ENCODE data around the gene USP36.

DNA sequence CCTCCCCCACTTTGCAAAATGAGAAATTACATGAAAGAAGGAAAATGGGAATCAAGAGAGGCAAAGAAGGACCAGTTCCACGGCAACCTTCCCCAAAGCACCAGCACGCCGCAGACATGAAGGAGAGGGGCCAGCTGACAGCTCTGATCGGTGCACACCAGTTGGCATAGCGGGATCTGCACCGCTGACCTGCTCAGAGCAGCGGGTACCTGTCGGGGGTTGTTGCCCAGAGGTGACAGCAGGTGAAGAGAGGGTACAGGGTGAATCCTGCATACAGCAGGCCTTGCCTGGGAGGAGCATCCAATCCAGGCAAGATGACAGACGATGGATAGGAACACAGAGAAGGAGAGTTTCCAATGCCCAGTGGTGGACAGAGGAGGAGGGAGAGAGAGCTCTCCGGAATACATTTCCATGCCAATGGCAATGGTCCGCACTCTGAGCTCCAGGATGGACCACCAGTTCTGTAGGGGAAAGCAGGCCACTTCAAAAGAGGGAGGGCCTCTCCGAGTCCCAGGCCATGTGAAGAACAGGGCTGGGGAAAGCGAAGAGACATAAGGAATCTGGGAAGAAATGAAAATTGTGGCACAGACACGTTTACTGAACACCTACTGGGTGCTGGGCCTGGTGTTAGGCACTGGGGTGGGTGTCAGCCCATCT is 38.4 kb upstream of the USP36 start:
- TF ChIP-seq, protein P1, sequence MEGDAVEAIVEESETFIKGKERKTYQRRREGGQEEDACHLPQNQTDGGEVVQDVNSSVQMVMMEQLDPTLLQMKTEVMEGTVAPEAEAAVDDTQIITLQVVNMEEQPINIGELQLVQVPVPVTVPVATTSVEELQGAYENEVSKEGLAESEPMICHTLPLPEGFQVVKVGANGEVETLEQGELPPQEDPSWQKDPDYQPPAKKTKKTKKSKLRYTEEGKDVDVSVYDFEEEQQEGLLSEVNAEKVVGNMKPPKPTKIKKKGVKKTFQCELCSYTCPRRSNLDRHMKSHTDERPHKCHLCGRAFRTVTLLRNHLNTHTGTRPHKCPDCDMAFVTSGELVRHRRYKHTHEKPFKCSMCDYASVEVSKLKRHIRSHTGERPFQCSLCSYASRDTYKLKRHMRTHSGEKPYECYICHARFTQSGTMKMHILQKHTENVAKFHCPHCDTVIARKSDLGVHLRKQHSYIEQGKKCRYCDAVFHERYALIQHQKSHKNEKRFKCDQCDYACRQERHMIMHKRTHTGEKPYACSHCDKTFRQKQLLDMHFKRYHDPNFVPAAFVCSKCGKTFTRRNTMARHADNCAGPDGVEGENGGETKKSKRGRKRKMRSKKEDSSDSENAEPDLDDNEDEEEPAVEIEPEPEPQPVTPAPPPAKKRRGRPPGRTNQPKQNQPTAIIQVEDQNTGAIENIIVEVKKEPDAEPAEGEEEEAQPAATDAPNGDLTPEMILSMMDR (conservative IDR thresholded peaks at IDR 0.05 in 1 of 2, IDR thresholded peaks at IDR 0.05 in 1 of 2; ENCODE audit: extremely low read depth in 1 of 2, insufficient read depth in 1 of 2, low read depth in 1 of 2, low read length in 2 of 2): no peak
- no peak for TF ChIP-seq EZH2 (IDR thresholded peaks at IDR 0.05; ENCODE audit: borderline replicate concordance, low read length)

Measured in mammary epithelial cell (primary cell).